Middle frontal gyrus (tissue), 1 donor: ENCODE results near the gene ITLN1.
"Not testable (repeated sequence)": the region's sequence is repeated elsewhere in the genome, so short reads cannot be mapped to it uniquely, and the experiment has no call there.

Experiments used
- DNase-seq: peaks from one replicate; pipeline ENCODE4 v3.0.0-alpha.2; 2015; ENCODE audit warnings: low spot score; ENCODE audit errors: extremely low spot score

Gene ITLN1

DNA sequence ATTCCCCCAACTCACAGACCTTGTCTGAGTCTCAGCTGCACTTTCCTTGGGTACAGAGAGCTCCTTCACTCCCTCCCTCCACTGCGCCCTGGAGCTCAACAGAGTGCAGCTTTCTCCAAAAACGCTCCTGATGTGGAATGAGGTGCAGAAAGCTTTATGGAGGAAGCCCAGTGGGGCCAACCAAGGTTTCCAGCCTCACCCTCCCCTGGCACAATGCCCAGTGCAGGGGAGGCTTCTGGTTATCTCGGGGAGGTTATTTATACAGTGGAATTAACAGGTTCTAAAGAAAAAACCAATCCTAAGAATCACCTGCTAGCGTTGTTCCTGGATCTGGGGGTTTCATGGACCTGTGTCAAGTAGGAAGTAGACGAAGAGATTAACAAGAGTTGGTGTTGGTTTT is at the start of gene ITLN1:
Gene ITLN1 (minus strand): TSS at position 139 of the 400 bp plus-strand sequence. CDS start 303 bp downstream, outside the sequence.
- DNase-seq = no peak

GRCh38 chr1:160933305-160933704 is 48.3 kb upstream of the ITLN1 start:
- DNase-seq = not testable (repeated sequence)

DNA sequence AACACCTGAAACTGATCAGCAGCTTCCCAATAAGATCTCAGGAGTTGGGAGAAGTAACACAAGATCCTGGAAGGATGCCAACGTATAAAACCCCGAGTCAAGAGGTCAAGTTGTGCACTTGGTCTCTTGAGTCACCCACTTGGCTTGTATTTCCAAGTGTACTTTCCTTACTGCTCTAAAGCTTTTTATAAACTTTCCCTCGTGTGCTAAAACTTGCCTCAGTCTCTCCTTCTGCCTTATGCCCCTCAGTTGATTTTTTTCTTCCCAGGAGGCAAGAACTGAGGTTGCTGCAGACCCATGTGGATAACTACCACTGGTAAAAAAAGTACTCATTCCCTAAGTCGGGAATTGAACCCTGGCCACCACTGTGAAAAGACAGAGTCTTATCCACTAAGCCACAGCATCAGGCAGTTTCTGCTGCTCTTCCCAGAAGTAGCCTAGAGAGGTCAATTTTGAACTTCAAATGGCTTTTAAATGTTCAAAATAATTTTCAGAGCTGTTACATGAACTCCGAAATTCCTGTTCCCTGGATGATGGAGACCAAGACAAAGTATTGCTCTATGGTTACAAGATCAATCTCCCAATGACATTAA is 40.8 kb upstream of the ITLN1 start:
- DNase-seq = no peak

DNA sequence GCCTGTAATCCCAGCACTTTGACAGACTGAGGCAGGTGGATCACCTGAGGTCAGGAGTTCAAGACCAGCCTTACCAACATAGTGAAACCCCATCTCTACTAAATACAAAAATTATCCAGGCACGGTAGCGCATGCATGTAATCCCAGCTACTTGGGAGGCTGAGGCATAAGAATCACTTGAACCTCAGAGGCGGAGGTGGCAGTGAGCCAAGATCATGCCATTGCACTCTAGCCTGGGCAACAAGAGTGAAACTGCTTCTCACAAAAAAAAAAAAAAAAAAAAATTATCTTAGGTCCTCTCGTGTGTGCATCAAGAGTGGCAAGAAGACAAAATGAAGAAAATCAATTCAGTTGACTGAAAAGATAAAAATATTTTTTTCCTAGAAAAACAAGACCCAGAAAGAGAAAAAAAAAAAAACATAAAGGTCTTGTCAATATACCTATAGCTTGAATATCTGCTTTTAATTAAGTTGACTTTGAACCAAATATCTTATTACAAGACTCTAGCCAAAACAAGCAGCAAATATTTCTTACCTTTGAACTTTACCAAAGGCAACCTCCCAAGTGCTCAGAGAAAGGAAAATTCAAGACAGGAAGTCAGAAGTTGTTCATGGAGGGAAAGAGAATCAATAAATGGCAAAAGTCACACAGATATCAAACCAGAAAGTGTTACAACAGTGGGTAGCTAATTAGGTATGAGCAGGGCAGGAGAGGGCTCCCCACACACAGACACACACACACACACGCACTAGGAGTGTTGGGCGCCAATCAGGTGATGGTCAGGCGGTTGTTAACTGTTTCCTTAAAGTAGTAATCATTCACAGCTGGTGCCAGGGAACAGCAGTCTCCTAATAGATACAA is 40.0 kb upstream of the ITLN1 start:
- DNase-seq = no peak

DNA sequence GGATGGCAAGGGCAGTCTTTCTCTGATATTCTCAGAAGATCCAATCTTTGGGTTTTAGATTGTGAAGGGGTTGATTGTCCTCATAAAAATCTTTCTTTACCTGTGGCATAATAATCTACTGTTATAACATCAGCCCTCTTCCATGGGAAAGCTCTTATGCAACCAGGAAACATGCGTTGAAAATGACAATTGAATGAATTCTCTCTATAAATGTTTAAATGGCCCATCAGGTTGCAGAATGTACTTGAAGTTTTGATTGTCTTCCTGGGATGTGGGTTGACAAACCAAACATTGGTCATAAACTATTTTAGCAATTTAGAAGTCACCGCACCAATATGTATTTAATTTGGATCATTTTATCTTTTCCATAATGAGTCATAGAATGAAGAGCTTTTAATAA is 31.7 kb upstream of the ITLN1 start:
- DNase-seq = no peak

GRCh38 chr1:160913229-160913628 is 28.2 kb upstream of the ITLN1 start:
- DNase-seq = not testable (repeated sequence)

DNA sequence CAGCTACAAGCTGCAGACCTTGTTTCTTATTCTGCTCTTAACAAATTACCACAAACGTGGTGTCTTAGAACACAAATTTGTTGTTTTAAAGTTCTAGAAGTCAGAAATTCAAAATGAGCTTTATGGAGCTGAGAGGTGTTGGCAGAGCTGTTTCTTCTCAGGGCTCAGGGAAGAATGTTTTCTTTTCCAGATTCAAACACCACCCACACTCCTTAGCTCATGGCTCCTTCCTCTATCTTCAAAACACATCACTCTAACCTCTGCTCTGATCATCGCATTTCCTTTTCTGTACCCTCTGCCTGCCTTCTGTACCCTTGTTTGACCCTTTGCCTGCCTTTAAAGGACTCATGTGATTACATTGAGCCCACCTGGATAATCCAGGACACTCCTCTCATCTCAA is 26.9 kb upstream of the ITLN1 start:
- DNase-seq = no peak

DNA sequence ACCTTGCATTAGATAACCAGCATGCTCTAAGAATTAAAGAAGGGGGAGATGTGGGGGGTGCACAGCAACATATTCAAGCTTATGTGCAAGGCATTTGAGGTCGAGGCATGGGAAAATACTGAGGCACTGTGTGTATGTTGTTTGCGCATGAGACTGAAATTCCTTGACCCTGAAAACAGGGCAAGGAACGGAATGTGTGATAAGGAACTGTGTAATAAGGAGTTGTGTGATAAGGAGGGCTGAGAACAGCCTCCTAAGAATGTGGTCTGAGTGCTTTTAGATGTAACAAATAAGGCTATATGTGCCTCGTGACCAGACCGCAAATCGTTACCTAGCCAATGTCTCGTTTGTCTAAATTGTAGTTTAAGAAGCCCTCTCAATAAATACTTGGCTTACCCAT is 26.5 kb upstream of the ITLN1 start:
- no peak for DNase-seq

DNA sequence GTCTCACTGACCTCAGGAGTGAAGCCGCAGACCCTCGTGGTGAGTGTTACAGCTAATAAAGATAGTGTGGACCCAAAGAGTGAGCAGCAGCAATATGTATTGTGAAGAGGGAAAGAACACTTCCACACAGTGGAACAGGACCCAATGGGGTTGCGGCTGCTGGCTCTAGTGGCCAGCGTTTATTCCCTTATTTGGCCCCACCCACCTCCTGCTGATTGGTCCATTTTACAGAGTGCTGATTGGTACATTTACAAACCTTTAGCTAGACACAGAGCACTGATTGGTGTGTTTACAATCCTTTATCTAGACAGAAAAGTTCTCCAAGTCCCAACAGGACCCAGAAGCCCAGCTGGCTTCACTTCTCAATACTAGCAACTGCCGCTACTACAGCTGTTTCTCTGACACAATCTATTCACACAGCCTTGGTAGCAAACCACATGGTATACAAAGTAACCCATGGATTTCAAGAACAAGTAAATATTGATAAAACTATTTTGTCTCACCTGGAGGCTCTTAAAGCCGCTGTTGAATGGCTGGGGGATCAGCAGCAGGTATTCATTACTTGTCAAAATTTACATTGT is 25.3 kb upstream of the ITLN1 start:
- no peak for DNase-seq

DNA sequence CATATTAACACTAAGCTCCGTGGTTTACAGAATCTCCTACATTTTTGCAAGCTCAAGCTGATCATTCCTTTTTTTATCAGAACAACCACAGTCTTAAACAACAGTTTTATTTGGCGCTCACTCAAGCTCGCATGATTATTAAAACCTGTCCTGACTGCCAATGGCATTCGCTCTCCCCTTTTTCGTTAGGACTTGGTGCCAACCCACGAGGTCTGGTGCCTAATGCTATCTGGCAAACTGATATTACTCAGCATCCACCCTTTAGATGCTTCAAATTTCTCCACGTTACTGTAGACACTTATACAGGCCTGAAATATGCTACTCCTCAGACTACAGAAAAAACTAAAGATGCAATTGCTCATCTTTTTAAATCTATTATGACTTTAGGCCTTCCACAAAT is 23.0 kb upstream of the ITLN1 start:
- no peak for DNase-seq

DNA sequence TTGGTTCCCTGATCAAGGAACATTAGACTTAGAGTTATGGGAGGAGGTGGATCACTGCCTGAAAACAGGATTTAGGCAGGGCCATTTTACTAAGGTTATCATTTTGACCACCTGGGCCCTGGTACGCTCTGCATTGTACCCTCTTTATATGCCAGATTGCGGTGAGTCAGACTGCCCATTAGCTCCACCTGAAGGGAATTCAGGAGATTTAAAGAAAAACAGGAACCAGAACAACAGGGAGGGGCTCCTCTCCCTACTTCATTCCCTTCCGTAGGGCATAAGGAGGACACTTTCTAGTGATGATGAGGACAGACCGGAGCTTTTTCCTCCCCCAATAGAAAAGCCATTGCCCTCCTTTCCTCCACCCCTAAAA is 20.6 kb upstream of the ITLN1 start:
- no peak for DNase-seq

GRCh38 chr1:160904783-160905616 is 20.0 kb upstream of the ITLN1 start:
- no peak for DNase-seq

GRCh38 chr1:160902251-160902650 is 17.3 kb upstream of the ITLN1 start:
- not testable (repeated sequence) for DNase-seq

DNA sequence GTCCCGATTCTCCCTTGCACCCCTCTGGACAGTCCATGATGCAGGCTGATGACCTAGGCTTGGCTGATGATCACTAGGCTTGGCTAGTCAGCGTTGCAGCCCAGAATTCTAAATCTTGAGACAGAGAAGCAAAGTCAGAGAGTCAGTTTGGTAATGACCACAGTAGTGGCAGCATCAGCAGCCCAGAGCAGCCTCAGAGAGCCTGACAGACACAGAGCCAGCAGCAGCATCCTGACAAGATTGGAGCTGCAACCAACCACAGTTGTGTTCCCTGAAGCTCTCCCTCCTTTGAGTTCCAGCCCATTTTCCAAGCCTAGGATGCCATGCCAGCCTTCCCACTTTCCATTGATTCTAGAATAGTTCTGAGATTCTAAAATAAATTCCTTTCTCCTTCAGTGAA is 16.8 kb upstream of the ITLN1 start:
- DNase-seq = no peak

DNA sequence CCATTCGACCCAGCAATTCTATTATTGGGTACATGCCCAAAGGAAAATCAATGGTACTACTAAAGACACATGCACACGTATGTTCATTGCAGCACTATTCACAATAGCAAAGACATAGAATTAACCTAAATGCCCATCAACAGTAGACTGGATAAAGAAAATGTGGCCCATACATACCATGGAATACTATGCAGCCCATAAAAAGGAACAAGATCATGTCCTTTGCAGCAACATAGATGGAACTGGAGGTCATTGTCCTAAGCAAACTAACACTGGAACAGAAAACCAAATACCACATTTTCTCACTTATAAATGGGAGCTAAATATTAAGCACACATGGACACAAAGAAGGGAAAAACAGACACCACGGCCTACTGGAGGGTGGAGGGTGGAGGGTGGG is 15.7 kb upstream of the ITLN1 start:
- DNase-seq = not testable (repeated sequence)

DNA sequence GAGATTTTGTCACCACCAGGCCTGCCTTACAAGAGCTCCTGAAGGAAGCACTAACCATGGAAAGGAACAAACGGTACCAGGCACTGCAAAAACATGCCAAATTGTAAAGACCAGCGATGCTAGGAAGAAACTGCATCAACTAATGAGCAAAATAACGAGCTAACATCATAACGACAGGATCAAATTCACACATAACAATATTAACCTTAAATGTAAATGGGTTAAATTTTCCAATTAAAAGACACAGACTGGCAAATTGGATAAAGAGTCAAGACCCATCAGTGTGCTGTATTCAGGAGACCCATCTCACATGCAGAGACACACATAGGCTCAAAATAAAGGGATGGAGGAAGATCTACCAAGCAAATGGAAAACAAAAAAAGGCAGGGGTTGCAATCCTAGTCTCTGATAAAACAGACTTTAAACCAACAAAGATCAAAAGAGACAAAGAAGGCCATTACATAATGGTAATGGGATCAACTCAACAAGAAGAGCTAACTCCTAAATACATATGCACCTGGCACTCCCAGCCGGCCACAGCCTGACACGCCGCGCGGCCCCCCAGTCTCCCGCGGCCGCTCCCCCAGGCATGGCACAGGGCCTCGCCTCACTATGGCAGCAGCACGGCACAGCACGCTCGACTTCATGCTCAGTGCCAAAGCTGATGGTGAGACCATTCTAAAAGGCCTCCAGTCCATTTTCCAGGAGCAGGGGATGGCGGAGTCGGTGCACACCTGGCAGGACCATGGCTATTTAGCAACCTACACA is 9.6 kb upstream of the ITLN1 start:
- not testable (repeated sequence) for DNase-seq

DNA sequence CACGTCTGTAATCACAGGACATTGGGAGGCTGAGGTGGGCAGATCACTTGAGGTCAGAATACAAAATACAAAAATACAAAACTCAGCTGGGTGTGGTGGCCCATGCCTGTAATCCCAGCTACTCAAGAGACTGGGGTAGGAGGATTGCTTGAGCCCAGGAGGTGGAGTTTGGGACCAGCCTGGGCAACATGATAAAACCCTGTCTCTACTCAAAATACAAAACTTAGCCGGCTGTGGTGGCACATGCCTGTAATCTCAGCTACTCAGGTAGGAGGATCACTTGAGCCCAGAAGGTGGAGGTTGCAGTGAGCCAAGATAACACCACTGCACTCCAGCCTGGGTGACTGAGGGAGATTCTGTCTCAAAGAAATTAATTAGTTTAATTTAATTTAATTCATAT is 6.5 kb upstream of the ITLN1 start:
- no peak for DNase-seq

GRCh38 chr1:160888926-160889325 is 3.9 kb upstream of the ITLN1 start:
- no peak for DNase-seq

DNA sequence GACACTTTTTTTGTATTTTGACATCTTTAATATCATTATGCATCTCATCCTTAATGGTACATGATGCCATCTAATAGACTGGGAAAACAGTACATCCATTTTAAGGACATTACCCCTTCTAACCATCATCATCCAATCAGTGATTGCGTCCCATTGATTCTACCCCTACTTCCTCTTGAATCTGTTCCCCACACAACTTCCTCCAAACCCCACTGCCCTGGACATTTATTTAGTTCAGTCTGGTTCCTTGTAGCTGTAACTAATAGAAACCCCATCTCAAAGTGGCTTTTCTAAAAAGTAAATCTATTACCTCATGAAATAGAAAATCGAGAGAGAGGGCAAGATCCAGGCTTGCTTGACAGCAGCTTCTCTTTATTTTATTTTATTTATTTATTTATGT is 2.1 kb upstream of the ITLN1 start:
- no peak for DNase-seq

- no peak for DNase-seq
Measured at GRCh38 chr1:160884579-160884978, 401 bp downstream of the ITLN1 start.
